ENCODE measurements around the gene APMAP.
A peak's percentile ranks its signal among the peaks of the same experiment; 100 is the strongest.
"Not testable (repeated sequence)": the region's sequence is repeated elsewhere in the genome, so short reads cannot be mapped to it uniquely, and the experiment has no call there.

APMAP gene

GRCh38 chr20:25005661-25006060 is 13.1 kb upstream of the APMAP start:
- Histone ChIP-seq H3K4me3 (ENCODE audit: low read depth, low read length) (no peak overlapping the region), H3K36me3 (no peaks in the 10 kb centered on the region), H3K4me1 (no peaks in the 10 kb centered on the region), H3K9me3 (no peaks in the 10 kb centered on the region), H3K27me3 (no peaks in the 10 kb centered on the region)
- DNase-seq: no peak
- TF ChIP-seq, protein P1, sequence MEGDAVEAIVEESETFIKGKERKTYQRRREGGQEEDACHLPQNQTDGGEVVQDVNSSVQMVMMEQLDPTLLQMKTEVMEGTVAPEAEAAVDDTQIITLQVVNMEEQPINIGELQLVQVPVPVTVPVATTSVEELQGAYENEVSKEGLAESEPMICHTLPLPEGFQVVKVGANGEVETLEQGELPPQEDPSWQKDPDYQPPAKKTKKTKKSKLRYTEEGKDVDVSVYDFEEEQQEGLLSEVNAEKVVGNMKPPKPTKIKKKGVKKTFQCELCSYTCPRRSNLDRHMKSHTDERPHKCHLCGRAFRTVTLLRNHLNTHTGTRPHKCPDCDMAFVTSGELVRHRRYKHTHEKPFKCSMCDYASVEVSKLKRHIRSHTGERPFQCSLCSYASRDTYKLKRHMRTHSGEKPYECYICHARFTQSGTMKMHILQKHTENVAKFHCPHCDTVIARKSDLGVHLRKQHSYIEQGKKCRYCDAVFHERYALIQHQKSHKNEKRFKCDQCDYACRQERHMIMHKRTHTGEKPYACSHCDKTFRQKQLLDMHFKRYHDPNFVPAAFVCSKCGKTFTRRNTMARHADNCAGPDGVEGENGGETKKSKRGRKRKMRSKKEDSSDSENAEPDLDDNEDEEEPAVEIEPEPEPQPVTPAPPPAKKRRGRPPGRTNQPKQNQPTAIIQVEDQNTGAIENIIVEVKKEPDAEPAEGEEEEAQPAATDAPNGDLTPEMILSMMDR (IDR thresholded peaks at IDR 0.05; ENCODE audit: low read depth, low read length): no peak

DNA sequence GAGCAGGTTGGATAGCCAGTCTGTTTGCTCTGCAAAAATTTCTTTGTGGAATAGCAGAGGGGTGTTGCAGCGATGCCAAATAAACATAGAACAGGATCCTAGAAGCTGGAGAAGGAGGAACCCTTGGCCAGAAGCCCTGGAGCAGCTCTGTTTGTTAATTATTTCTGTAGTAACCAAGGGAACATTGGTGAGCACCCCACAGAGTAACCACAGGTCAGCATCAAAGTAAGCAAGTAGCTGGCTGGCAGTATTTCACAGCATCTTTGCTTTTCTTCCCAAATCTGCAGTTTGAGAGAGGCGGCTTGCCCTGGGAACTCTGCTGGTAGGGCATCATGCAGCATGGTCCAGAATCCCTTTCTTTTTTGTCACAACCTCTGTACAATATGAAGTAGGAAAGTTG is 12.7 kb upstream of the APMAP start:
- H3K9me3 ChIP-seq: no peaks in the 10 kb centered on the region
- no peaks in the 10 kb centered on the region for H3K4me1 ChIP-seq
- H3K27me3 ChIP-seq: no peaks in the 10 kb centered on the region
- DNase-seq: no peak
- TF ChIP-seq, protein P1 (IDR thresholded peaks at IDR 0.05; ENCODE audit: low read depth, low read length): no peak
- no peaks in the 10 kb centered on the region for H3K36me3 ChIP-seq
- H3K4me3 ChIP-seq (ENCODE audit: low read depth, low read length): no peak overlapping the region

GRCh38 chr20:25003002-25003401 is 10.5 kb upstream of the APMAP start:
- no peak for DNase-seq
- no peaks in the 10 kb centered on the region for H3K36me3 ChIP-seq
- no peak overlapping the region for H3K4me3 ChIP-seq (ENCODE audit: low read depth, low read length)
- H3K4me1 ChIP-seq: no peaks in the 10 kb centered on the region
- H3K9me3 ChIP-seq: no peaks in the 10 kb centered on the region
- no peaks in the 10 kb centered on the region for H3K27me3 ChIP-seq
- TF ChIP-seq, protein P1 (IDR thresholded peaks at IDR 0.05; ENCODE audit: low read depth, low read length): no peak

DNA sequence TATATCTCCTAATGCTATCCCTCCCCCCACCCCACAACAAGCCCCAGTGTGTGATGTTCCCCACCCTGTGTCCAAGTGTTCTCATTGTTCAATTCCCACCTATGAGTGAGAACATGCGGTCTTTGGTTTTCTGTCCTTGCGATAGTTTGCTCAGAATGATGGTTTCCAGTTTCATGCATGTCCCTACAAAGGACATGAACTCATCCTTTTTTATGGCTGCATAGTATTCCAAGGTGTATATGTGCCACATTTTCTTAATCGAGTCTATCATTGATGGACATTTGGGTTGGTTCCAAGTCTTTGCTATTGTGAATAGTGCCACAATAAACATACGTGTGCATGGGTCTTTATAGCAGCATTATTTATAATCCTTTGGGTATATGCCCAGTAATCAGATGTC is 8.8 kb upstream of the APMAP start:
- H3K4me1 ChIP-seq; H3K9me3 ChIP-seq; H3K4me3 ChIP-seq (ENCODE audit: low read depth, low read length); H3K27me3 ChIP-seq; H3K36me3 ChIP-seq; DNase-seq: not testable (repeated sequence)

DNA sequence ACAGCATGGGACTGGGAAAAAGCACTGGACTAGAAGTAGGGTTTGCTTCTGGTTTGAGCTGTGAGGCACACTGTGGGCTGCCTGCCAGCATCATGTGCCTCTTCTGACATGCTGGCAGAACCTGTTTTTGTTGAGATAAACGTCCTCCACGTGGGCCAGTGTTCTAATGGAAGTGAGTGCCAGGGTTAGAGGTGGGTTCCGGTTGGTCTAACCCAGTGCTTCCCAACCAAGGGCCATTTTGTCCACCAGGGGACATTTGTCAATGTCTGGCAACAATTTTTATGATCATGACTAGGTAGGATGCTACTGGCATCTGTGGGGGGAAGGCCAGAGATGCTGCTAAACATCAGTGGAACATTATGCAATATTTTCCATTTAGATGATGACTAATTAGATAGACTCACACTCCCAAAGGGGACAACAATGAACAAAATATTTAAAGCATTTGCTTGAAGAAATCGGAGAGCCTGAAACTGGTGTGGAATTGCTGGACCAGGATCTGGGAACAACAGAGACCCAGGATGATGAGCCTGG is 7.8 kb upstream of the APMAP start:
- Histone ChIP-seq H3K27me3 (no peaks in the 10 kb centered on the region), H3K4me3 (ENCODE audit: low read depth, low read length) (no peak overlapping the region), H3K4me1 (no peaks in the 10 kb centered on the region), H3K9me3 (no peaks in the 10 kb centered on the region), H3K36me3 (no peaks in the 10 kb centered on the region)
- peak; percentile 20 for DNase-seq
- TF ChIP-seq, protein P1 (IDR thresholded peaks at IDR 0.05; ENCODE audit: low read depth, low read length): 0 out of 2 replicates have a peak, but pooled peaks have one; percentile 5

DNA sequence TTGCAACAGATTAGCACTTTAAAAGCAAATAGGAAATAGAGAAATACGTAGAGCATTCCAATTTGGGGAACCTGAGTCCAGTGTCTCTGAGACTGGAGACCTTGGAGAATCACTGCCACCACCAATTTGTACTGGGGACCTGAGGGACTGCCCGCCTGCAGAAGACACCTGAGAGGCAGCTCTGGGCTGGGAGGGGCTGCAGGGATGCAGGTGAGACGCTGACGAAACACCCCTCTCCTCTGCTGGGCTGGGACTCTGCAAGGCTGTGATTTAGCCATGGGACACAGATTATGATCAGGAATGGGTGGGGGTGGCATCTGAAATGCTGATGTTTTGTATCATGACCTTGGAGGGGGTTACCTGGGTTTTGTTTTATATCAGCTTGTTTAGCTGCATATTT is 7.0 kb upstream of the APMAP start:
- DNase-seq: peak; percentile 0
- no peaks in the 10 kb centered on the region for H3K9me3 ChIP-seq
- H3K4me3 ChIP-seq (ENCODE audit: low read depth, low read length): no peak overlapping the region
- H3K36me3 ChIP-seq: no peaks in the 10 kb centered on the region
- TF ChIP-seq, protein P1 (IDR thresholded peaks at IDR 0.05; ENCODE audit: low read depth, low read length): no peak
- H3K27me3 ChIP-seq: no peaks in the 10 kb centered on the region
- H3K4me1 ChIP-seq: no peaks in the 10 kb centered on the region
